HEK293 (cell line): ENCODE measurements around the gene PPIE.

Experiments used
- REPIN1 ChIP-seq: fragments of 450-650 bp; formaldehyde crosslinking; IDR thresholded peaks from 2 replicates; pipeline ENCODE4 v1.5.1; 2017; ENCODE audit warnings: missing biosample characterization, missing genetic modification characterization, low read depth
- ZNF16 ChIP-seq: fragments of 450-650 bp; formaldehyde crosslinking; IDR thresholded peaks from 2 replicates; pipeline ENCODE4 v1.5.1; 2016; ENCODE audit warnings: low read depth, missing biosample characterization, missing genetic modification characterization
- ZNF223 ChIP-seq: fragments of 450-650 bp; formaldehyde crosslinking; IDR thresholded peaks from 2 replicates; pipeline ENCODE4 v1.5.1; 2016; ENCODE audit warnings: missing biosample characterization, missing genetic modification characterization
- ZNF548 ChIP-seq: fragments of 450-650 bp; formaldehyde crosslinking; IDR thresholded peaks from 2 replicates; pipeline ENCODE4 v1.5.1; 2016; ENCODE audit warnings: missing biosample characterization, missing genetic modification characterization
- ZNF610 ChIP-seq: fragments of 450-650 bp; formaldehyde crosslinking; IDR thresholded peaks from 2 replicates; pipeline ENCODE4 v1.5.1; 2016; ENCODE audit warnings: missing biosample characterization, missing genetic modification characterization, borderline replicate concordance
- TF ChIP-seq, protein P1 (sequence below): fragments of 450-650 bp; formaldehyde crosslinking; IDR thresholded peaks from 2 replicates; pipeline ENCODE4 v1.5.1; 2016; ENCODE audit warnings: missing biosample characterization, missing genetic modification characterization
- TF ChIP-seq, protein P2 (sequence below): fragments of 450-650 bp; formaldehyde crosslinking; IDR thresholded peaks from 2 replicates; pipeline ENCODE4 v1.5.1; 2016; ENCODE audit warnings: missing biosample characterization, missing genetic modification characterization

DNA sequence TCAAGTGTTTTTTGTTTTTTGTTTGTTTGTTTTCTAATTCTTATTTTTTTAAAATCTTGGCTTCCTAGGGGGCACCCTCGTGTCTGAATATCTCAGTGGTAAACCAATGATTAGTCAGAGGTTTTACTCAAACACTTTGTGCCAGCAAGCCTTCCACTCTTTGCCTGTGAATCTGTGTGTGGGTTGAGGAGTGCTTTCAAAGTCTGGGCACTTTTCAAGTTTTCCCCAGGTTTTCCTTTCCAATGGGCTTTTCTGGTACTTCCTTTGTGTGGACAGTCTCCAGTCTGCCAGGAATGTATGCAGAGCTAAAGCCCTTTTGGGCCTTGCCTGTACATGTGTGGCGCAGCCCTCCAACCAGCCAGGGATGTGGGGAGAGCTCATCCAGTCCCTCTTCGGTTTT is 9.7 kb upstream of the PPIE start:
- TF ChIP-seq ZNF223 (no peak), ZNF548 (tag by site-specific recombination) (no peak), ZNF16 (tag by site-specific recombination) (no peak), ZNF610 (no peak), REPIN1 (no peak)
- TF ChIP-seq, protein P1, sequence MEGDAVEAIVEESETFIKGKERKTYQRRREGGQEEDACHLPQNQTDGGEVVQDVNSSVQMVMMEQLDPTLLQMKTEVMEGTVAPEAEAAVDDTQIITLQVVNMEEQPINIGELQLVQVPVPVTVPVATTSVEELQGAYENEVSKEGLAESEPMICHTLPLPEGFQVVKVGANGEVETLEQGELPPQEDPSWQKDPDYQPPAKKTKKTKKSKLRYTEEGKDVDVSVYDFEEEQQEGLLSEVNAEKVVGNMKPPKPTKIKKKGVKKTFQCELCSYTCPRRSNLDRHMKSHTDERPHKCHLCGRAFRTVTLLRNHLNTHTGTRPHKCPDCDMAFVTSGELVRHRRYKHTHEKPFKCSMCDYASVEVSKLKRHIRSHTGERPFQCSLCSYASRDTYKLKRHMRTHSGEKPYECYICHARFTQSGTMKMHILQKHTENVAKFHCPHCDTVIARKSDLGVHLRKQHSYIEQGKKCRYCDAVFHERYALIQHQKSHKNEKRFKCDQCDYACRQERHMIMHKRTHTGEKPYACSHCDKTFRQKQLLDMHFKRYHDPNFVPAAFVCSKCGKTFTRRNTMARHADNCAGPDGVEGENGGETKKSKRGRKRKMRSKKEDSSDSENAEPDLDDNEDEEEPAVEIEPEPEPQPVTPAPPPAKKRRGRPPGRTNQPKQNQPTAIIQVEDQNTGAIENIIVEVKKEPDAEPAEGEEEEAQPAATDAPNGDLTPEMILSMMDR (tag by site-specific recombination): no peak
- TF ChIP-seq, protein P2, sequence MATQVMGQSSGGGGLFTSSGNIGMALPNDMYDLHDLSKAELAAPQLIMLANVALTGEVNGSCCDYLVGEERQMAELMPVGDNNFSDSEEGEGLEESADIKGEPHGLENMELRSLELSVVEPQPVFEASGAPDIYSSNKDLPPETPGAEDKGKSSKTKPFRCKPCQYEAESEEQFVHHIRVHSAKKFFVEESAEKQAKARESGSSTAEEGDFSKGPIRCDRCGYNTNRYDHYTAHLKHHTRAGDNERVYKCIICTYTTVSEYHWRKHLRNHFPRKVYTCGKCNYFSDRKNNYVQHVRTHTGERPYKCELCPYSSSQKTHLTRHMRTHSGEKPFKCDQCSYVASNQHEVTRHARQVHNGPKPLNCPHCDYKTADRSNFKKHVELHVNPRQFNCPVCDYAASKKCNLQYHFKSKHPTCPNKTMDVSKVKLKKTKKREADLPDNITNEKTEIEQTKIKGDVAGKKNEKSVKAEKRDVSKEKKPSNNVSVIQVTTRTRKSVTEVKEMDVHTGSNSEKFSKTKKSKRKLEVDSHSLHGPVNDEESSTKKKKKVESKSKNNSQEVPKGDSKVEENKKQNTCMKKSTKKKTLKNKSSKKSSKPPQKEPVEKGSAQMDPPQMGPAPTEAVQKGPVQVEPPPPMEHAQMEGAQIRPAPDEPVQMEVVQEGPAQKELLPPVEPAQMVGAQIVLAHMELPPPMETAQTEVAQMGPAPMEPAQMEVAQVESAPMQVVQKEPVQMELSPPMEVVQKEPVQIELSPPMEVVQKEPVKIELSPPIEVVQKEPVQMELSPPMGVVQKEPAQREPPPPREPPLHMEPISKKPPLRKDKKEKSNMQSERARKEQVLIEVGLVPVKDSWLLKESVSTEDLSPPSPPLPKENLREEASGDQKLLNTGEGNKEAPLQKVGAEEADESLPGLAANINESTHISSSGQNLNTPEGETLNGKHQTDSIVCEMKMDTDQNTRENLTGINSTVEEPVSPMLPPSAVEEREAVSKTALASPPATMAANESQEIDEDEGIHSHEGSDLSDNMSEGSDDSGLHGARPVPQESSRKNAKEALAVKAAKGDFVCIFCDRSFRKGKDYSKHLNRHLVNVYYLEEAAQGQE (tag by site-specific recombination): no peak
